ENCODE data around the gene SYT5. TPM values are rescaled to one million over a fixed set of nuclear protein-coding genes. Genes with fewer than 3 reads are reported as not detected.

The SYT5 gene
- total and polyA plus RNA-seq, 9 of the 15 experiments (the other 6 are each of a cell fraction or from before 2014, with no cell fraction given) = 1.3 to 20.9 (median 8.8) TPM

GRCh38 chr19:55175117-55175867 lies 4.8 kb downstream of the SYT5 start (continued):
- TF ChIP-seq E2F1 (CRISPR knock-in tag; IDR thresholded peaks at IDR 0.05) = peak; percentile 74; the same call in 1 of the 2 replicates
- TF ChIP-seq ZEB2 (IDR thresholded peaks at IDR 0.05) = peak; percentile 26; the same call in 1 of the 2 replicates
- no peak for TF ChIP-seq MYBL2 (IDR thresholded peaks at IDR 0.05; ENCODE audit: low read depth)
- TF ChIP-seq MYBL2 (CRISPR knock-in tag; IDR thresholded peaks at IDR 0.05; ENCODE audit: borderline replicate concordance) = no peak
- TF ChIP-seq ZNF143 (CRISPR knock-in tag; IDR thresholded peaks at IDR 0.05) = peak; percentile 53; the same call in 1 of the 2 replicates
- no peak for TF ChIP-seq ZHX1 (conservative IDR thresholded peaks at IDR 0.05; ENCODE audit: low read length)
- TF ChIP-seq SP1 (CRISPR knock-in tag; IDR thresholded peaks at IDR 0.05) = peak; percentile 88
- peak in 1 of 2 experiments; percentile 24 for TF ChIP-seq AFF1 (IDR thresholded peaks at IDR 0.05; ENCODE audit: low read depth in 1 of 2, partially characterized antibody in 2 of 2)
- no peak for TF ChIP-seq CHD1 (IDR thresholded peaks at IDR 0.05; ENCODE audit: low read length)
- TF ChIP-seq CC2D1A (IDR thresholded peaks at IDR 0.05) = 0 out of 2 replicates have a peak, but pooled peaks have one; percentile 17
- peak; percentile 59 for TF ChIP-seq TBP (optimal IDR thresholded peaks at IDR 0.05; ENCODE audit: low read depth, low read length)
- TF ChIP-seq CREM (IDR thresholded peaks at IDR 0.05; ENCODE audit: low read depth) = peak; percentile 60; the same call in 1 of the 2 replicates
